Measurements from ENCODE around the gene TMEM182. TPM values are rescaled to one million over a fixed set of nuclear protein-coding genes. Genes with fewer than 3 reads are reported as not detected.

TMEM182 gene
- polyA plus RNA-seq, 1 donor from 2014 or later: 3.8 TPM

DNA sequence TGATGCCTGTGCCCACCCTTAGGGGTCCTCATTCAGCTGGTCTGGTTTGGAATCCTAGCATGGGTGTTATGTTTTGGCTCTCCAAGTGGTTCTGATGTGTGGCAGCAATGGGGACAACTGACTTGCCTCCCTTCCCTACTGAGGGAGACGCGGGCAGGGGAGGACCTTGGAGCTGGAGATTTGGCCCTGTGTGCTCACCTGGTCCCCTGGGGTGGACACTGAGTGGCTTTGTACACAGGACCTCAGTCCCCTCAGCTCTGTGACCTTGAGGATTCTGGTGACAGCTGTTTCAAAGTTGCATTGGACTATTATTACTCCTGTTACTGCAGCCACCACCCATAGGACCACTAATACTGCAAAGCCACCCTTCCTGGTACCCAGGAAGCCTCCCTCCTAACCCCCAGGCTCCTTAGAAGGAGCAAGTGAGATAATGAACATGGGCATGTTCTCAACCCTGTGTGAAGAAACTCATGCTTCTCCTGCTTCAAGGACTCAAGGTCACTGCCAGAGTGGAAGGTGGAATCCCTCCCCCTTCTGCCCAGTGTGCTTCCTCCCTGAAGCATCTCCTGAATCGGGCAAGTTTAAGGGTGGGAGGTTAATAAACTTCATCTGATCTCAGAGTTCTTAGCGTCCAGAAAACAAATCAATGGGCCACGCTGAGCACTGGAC lies 26.5 kb downstream of the TMEM182 start:
- no peaks in the 10 kb centered on the region for H3K9me3 ChIP-seq (ENCODE audit: low read length)
- no peaks in the 10 kb centered on the region for H3K9me2 ChIP-seq (ENCODE audit: insufficient read depth, low read length)
- TF ChIP-seq EZH2 (IDR thresholded peaks at IDR 0.05; ENCODE audit: borderline replicate concordance, insufficient read depth, low read length, poor library complexity, severe bottlenecking) (no peak), TAF1 (IDR thresholded peaks at IDR 0.05; ENCODE audit: low read depth) (no peak), RAD21 (conservative IDR thresholded peaks at IDR 0.05) (no peak)
- no peaks in the 10 kb centered on the region for H3K36me3 ChIP-seq (ENCODE audit: insufficient read depth, low read length)
- no peaks in the 10 kb centered on the region for H3F3A ChIP-seq (ENCODE audit: insufficient read depth, low read length, poor library complexity, severe bottlenecking)
- H3K27ac ChIP-seq (ENCODE audit: low read length): no peak overlapping the region
- H3K4me3 ChIP-seq (ENCODE audit: low read length): no peak overlapping the region
- H3K9ac ChIP-seq (ENCODE audit: low read length): no peak overlapping the region
- no peak overlapping the region for H2AFZ ChIP-seq (ENCODE audit: low read depth, low read length)
- H4K20me1 ChIP-seq (ENCODE audit: insufficient read depth): no peaks in the 10 kb centered on the region
- H3K4me2 ChIP-seq (ENCODE audit: low read length): no peak overlapping the region
- no peaks in the 10 kb centered on the region for H3K27me3 ChIP-seq (ENCODE audit: insufficient read depth, low read depth, low read length)
- H3K79me2 ChIP-seq (replicated peaks; ENCODE audit: insufficient read depth, low read length): no peaks in the 10 kb centered on the region

DNA sequence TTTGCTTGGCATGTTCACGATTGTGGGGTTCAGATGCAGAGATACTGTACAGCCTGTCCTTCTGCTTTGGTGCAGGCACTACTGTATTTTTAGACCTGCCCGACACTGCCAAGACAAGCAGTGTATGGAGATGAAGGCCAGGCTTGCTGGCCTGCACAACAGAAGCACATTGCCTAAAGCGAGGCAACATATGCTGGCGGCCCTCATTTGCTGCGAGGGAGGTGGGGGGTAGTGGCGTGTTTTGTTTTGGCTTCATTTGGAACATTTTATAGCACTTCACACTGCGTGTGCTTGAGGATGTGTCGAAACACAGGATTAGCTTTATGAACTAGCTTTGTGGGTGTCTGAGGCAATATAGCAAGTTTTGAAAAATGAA lies 27.0 kb downstream of the TMEM182 start:
- no peak for TF ChIP-seq SMC3 (conservative IDR thresholded peaks at IDR 0.05; ENCODE audit: poor library complexity)
- TF ChIP-seq, protein P1, sequence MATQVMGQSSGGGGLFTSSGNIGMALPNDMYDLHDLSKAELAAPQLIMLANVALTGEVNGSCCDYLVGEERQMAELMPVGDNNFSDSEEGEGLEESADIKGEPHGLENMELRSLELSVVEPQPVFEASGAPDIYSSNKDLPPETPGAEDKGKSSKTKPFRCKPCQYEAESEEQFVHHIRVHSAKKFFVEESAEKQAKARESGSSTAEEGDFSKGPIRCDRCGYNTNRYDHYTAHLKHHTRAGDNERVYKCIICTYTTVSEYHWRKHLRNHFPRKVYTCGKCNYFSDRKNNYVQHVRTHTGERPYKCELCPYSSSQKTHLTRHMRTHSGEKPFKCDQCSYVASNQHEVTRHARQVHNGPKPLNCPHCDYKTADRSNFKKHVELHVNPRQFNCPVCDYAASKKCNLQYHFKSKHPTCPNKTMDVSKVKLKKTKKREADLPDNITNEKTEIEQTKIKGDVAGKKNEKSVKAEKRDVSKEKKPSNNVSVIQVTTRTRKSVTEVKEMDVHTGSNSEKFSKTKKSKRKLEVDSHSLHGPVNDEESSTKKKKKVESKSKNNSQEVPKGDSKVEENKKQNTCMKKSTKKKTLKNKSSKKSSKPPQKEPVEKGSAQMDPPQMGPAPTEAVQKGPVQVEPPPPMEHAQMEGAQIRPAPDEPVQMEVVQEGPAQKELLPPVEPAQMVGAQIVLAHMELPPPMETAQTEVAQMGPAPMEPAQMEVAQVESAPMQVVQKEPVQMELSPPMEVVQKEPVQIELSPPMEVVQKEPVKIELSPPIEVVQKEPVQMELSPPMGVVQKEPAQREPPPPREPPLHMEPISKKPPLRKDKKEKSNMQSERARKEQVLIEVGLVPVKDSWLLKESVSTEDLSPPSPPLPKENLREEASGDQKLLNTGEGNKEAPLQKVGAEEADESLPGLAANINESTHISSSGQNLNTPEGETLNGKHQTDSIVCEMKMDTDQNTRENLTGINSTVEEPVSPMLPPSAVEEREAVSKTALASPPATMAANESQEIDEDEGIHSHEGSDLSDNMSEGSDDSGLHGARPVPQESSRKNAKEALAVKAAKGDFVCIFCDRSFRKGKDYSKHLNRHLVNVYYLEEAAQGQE (IDR thresholded peaks at IDR 0.05; ENCODE audit: borderline replicate concordance): no peak
- TF ChIP-seq, protein P2, sequence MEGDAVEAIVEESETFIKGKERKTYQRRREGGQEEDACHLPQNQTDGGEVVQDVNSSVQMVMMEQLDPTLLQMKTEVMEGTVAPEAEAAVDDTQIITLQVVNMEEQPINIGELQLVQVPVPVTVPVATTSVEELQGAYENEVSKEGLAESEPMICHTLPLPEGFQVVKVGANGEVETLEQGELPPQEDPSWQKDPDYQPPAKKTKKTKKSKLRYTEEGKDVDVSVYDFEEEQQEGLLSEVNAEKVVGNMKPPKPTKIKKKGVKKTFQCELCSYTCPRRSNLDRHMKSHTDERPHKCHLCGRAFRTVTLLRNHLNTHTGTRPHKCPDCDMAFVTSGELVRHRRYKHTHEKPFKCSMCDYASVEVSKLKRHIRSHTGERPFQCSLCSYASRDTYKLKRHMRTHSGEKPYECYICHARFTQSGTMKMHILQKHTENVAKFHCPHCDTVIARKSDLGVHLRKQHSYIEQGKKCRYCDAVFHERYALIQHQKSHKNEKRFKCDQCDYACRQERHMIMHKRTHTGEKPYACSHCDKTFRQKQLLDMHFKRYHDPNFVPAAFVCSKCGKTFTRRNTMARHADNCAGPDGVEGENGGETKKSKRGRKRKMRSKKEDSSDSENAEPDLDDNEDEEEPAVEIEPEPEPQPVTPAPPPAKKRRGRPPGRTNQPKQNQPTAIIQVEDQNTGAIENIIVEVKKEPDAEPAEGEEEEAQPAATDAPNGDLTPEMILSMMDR (IDR thresholded peaks at IDR 0.05; ENCODE audit: poor library complexity, severe bottlenecking): no peak
- H4K20me1 ChIP-seq (ENCODE audit: insufficient read depth): no peaks in the 10 kb centered on the region
- no peaks in the 10 kb centered on the region for H3K36me3 ChIP-seq (ENCODE audit: insufficient read depth, low read length)
- no peak overlapping the region for H3K9ac ChIP-seq (ENCODE audit: low read length)
- H3K27me3 ChIP-seq (ENCODE audit: insufficient read depth, low read depth, low read length): no peaks in the 10 kb centered on the region
- H2AFZ ChIP-seq (ENCODE audit: low read depth, low read length): no peak overlapping the region
- H3K27ac ChIP-seq (ENCODE audit: low read length): no peak overlapping the region
- no peaks in the 10 kb centered on the region for H3F3A ChIP-seq (ENCODE audit: insufficient read depth, low read length, poor library complexity, severe bottlenecking)
- H3K4me3 ChIP-seq (ENCODE audit: low read length): no peak overlapping the region
- no peaks in the 10 kb centered on the region for H3K9me2 ChIP-seq (ENCODE audit: insufficient read depth, low read length)
- no peak overlapping the region for H3K4me2 ChIP-seq (ENCODE audit: low read length)
- H3K9me3 ChIP-seq (ENCODE audit: low read length): no peaks in the 10 kb centered on the region
- no peaks in the 10 kb centered on the region for H3K79me2 ChIP-seq (replicated peaks; ENCODE audit: insufficient read depth, low read length)

DNA sequence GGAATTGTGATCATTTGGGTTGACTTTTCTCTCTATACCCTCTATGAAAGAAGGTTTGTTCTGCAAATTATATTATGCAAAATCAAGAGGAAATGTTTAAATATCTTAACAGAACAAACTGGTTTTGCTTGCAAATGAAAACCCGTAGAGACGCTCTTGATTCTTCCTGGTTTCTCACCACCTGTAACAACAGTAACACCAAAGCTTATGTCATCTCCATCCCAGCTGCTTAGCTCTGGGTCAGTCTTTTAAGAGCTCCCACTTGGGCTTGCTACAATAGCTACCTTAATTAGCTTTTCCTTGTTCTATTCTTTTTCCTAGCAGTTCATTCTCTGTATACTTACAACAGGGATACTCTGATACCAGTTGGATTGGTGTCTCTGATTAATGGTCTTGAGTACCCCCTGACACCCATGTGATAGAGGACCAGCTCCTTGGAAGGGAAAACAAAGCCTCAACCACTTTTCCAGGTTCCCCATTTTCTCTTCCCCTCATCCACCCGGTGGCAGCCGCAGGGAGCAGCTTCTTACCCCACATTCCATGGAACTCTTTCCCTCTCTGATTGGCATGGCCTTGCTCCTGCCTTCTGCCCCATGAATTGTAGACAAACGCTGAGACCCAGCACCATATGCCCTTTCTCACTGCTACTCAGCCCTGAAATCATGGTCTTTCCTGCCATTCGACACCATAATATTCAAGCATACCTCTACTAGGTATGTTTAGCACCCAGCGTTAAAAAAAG lies 27.7 kb downstream of the TMEM182 start:
- H3K36me3 ChIP-seq (ENCODE audit: insufficient read depth, low read length): no peaks in the 10 kb centered on the region
- H3K27ac ChIP-seq (ENCODE audit: low read length): no peak overlapping the region
- no peak overlapping the region for H3K9ac ChIP-seq (ENCODE audit: low read length)

More for the DNA sequence above, 27.7 kb downstream of the TMEM182 start:
- Histone ChIP-seq H3K27me3 (ENCODE audit: insufficient read depth, low read depth, low read length) (no peaks in the 10 kb centered on the region), H4K20me1 (ENCODE audit: insufficient read depth) (no peaks in the 10 kb centered on the region), H3K9me3 (ENCODE audit: low read length) (no peaks in the 10 kb centered on the region), H3K4me3 (ENCODE audit: low read length) (no peak overlapping the region), H3K4me2 (ENCODE audit: low read length) (no peak overlapping the region), H3K9me2 (ENCODE audit: insufficient read depth, low read length) (no peaks in the 10 kb centered on the region), H3K79me2 (replicated peaks; ENCODE audit: insufficient read depth, low read length) (no peaks in the 10 kb centered on the region), H3F3A (ENCODE audit: insufficient read depth, low read length, poor library complexity, severe bottlenecking) (no peaks in the 10 kb centered on the region), H2AFZ (ENCODE audit: low read depth, low read length) (no peak overlapping the region)
- TF ChIP-seq, protein P2 (IDR thresholded peaks at IDR 0.05; ENCODE audit: poor library complexity, severe bottlenecking): no peak
- TF ChIP-seq, protein P1 (IDR thresholded peaks at IDR 0.05; ENCODE audit: borderline replicate concordance): no peak
- TF ChIP-seq POLR2AphosphoS5 (IDR thresholded peaks at IDR 0.05) (no peak), TAF1 (IDR thresholded peaks at IDR 0.05; ENCODE audit: low read depth) (no peak), EZH2 (IDR thresholded peaks at IDR 0.05; ENCODE audit: borderline replicate concordance, insufficient read depth, low read length, poor library complexity, severe bottlenecking) (no peak)

Measured in neural cell (in vitro differentiated cells).